Epithelial cell of esophagus (primary cell): ENCODE data around the gene CNTRL.
"Not testable (repeated sequence)": the region's sequence is repeated elsewhere in the genome, so short reads cannot be mapped to it uniquely, and the experiment has no call there.

Source experiments
- DNase-seq: peaks from one replicate; pipeline ENCODE4 v3.0.0; 2010; ENCODE audit warnings: low read depth
- H3K4me3 ChIP-seq: 2 replicates; pipeline ENCODE4 v1.5.1; 2011; ENCODE audit warnings: mild to moderate bottlenecking, low read length, control low read depth
- CTCF ChIP-seq: IDR thresholded peaks from 2 replicates; pipeline ENCODE4 v1.5.1; 2011; ENCODE audit warnings: low read depth, mild to moderate bottlenecking, low read length, control low read depth, inconsistent platforms; ENCODE audit not compliant: insufficient read depth; ENCODE audit errors: missing control alignments

The CNTRL gene

GRCh38 chr9:121125590-121125989 lies 50.8 kb downstream of the CNTRL start:
- no peak for TF ChIP-seq CTCF
- H3K4me3 ChIP-seq = no peak overlapping the region
- no peak for DNase-seq

DNA sequence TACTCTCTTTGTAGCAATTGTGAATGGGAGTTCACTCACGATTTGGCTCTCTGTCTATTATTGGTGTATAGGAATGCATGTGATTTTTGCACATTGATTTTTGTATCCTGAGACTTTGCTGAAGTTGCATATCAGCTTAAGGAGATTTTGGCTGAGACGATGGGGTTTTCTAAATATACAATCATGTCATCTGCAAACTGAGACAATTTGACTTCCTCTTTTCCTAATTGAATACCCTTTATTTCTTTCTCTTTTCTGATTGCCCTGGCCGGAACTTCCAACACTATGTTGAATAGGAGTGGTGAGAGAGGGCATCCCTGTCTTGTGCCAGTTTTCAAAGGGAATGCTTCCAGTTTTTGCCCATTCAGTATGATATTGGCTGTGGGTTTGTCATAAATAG lies 54.6 kb downstream of the CNTRL start:
- not testable (repeated sequence) for DNase-seq, H3K4me3 ChIP-seq

DNA sequence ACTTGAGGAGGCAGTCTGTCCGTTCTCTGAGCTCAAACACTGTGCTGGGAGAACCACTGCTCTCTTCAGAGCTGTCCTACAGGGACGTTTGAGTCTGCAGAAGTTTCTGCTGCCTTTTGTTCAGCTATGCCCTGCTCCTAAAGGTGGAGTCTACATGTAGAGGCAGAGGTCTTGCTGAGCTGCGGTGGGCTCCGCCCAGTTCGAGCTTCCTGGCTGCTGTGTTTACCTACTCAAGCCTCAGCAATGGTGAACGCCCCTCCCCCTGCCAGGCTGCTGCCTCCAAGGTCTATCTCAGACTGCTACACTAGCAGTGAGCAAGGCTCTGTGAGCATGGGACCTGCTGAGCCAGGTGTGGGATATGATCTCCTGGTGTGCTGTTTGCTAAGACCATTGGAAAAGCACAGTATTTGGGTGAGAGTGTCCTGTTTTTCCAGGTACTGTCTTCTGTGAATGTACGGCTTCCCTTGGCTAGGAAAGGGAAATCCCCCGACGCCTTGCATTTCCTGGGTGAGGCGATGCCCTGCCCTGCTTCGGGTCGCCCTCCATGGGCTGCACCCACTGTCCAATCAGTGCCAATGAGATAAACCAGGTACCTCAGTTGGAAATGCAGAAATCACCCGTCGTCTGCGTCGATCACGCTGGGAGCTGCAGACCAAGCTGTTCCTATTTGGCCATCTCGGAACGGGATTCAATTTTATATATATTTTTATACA lies 58.5 kb downstream of the CNTRL start:
- DNase-seq = peak; percentile 82
- no peak for TF ChIP-seq CTCF
- H3K4me3 ChIP-seq = no peak overlapping the region

DNA sequence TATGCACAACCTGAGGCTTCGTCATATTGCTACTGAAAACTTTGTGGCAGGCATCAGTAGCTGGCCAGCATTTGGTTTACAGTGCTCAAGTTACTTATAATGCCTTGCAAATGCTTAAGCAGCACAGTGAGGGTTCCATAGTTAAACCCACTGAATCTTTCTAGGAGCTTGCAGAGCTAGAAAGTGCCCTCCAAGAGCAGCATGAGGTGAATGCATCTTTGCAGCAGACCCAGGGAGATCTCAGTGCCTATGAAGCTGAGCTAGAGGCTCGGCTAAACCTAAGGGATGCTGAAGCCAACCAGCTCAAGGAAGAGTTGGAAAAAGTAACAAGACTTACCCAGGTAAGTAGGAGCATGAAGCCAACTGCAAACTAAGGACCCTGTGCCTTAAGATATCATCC lies 60.9 kb downstream of the CNTRL start:
- no peak for TF ChIP-seq CTCF
- no peak for DNase-seq
- no peak overlapping the region for H3K4me3 ChIP-seq

DNA sequence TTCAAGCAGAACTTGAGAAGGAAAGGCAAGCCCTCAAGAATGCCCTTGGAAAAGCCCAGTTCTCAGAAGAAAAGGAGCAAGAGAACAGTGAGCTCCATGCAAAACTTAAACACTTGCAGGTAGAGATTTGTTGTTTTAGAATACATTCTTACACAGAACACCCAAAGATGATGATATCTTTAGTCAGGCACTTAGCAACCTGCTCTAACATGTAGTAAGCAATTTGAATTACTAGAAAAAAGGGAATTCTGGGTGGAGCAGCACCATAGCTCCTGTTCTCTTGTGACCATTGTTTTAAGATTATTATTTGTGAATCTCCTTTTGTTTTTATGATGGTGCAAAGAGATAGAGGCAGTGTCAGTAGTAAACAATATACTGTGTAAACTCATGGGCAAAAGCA lies 63.8 kb downstream of the CNTRL start:
- no peak overlapping the region for H3K4me3 ChIP-seq
- peak; percentile 65 for DNase-seq
- no peak for TF ChIP-seq CTCF

DNA sequence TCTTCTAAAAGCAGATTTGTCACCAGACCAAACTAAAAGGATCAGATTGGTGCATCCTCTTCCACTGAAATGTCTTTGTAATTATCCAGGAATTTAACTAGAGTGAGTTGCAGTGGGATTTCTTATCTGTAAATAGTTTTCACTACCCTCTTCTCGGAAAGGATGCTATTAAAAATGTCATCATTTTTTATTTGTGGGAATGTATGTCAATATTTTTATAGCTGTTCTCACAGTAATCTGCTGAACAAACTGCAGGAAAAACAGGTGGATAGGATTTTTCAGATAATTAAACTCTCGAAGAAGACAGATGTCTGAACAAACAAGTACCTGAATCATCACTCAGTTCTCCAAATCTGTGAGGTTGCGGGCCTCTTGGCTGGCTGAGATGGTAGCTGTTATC lies 64.2 kb downstream of the CNTRL start:
- DNase-seq = no peak
- TF ChIP-seq CTCF = no peak
- H3K4me3 ChIP-seq = no peak overlapping the region

DNA sequence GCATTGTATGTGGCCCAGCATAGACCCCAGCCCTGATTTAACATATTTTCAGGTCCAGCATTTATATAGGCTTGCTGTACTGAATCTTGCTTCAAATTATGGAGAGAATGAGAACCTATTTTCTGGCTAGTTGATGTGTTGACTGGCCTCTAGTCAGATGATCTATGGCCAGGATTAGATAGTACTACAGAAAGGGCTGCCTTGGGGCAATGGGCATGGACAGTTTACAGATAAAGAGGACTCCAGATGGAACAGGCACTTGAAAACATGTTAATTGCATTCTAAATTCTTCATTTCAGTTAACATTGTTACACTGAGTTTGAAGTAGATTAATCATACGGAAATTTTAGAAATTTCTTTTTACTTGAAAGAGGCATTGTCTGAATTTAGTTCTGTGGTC lies 65.4 kb downstream of the CNTRL start:
- TF ChIP-seq CTCF = no peak
- no peak overlapping the region for H3K4me3 ChIP-seq
- DNase-seq = no peak
